ENCODE results near the gene TMEM234. TPM values are rescaled to one million over a fixed set of nuclear protein-coding genes. Genes with fewer than 3 reads are reported as not detected.

Gene TMEM234
- total and polyA plus RNA-seq, 2 of the 13 experiments (the other 11 are each of a cell fraction or from before 2014, with no cell fraction given) = 6.1 to 9.0 TPM

- H3K79me2 ChIP-seq (ENCODE audit: insufficient read depth, low read length) = no peaks in the 10 kb centered on the region
- H3K36me3 ChIP-seq (replicated peaks in 1 of 2; ENCODE audit: control insufficient read depth in 1 of 2, insufficient read depth in 2 of 2, low read length in 2 of 2) = no peaks in the 10 kb centered on the region
- 55% methylated on average over 4 of the region's 4 CpGs for WGBS (ENCODE audit: low lambda C conversion rate)
- in situ Hi-C loops (cut with HindIII; ENCODE audit: extremely low pct_ligation_motif_present, low pct_unique_long_range_greater_than_20kb) (no loop called here), intact Hi-C loops (cut with micrococcal nuclease; ENCODE audit: unreplicated experiment) (no loop called here)
- no peak for FAIRE-seq
- H3K4me3 ChIP-seq (replicated peaks in 1 of 3; ENCODE audit: insufficient read depth in 1 of 3, low read depth in 2 of 3, low read length in 3 of 3) = no peak overlapping the region
- H3K9me3 ChIP-seq (ENCODE audit: low read length) = no peaks in the 10 kb centered on the region
- no peak overlapping the region for H3K27ac ChIP-seq (ENCODE audit: extremely low read length, insufficient read depth, low read length)
- ChIA-PET CTCF (ENCODE audit: low intra/inter-chr PET ratio, low total read pairs) (no interaction called here), POLR2A (interaction anchor here (3.2 kb wide), 1 partner anchor 11 kb away, joined by 28 read pairs; the partner anchor contains the start of gene LCK)
- H3K4me2 ChIP-seq (ENCODE audit: low read depth, low read length) = no peak overlapping the region
- no peak for DNase-seq (ENCODE audit: low spot score)
- BruUV-seq (replicated peaks) = no TSS peak
- no peak for ATAC-seq
- H3K9ac ChIP-seq (ENCODE audit: insufficient read depth, low read depth, low read length) = no peak overlapping the region
- no peak overlapping the region for H2AFZ ChIP-seq (ENCODE audit: low read length)
- H3K27me3 ChIP-seq (ENCODE audit: control insufficient read depth in 1 of 2, insufficient read depth in 2 of 2, low read length in 2 of 2) = no peaks in the 10 kb centered on the region
- H4K20me1 ChIP-seq (ENCODE audit: insufficient read depth, low read length) = no peaks in the 10 kb centered on the region
- H3K4me1 ChIP-seq (ENCODE audit: insufficient read depth, low read length) = peaks cover 44% of the 10 kb centered on the region
- TF ChIP-seq ZNF512B (CRISPR knock-in tag; IDR thresholded peaks at IDR 0.05; ENCODE audit: borderline replicate concordance) = no peak
- no peak for TF ChIP-seq TSC22D2 (CRISPR knock-in tag; IDR thresholded peaks at IDR 0.05; ENCODE audit: borderline replicate concordance)
- no peak for TF ChIP-seq SNAPC4 (CRISPR knock-in tag; IDR thresholded peaks at IDR 0.05)
- no peak for TF ChIP-seq ZNF570 (CRISPR knock-in tag; IDR thresholded peaks at IDR 0.05; ENCODE audit: borderline replicate concordance)
- TF ChIP-seq NR0B2 (CRISPR knock-in tag; IDR thresholded peaks at IDR 0.05) = no peak
- TF ChIP-seq ZNF552 (CRISPR knock-in tag; IDR thresholded peaks at IDR 0.05; ENCODE audit: borderline replicate concordance) = no peak
- TF ChIP-seq ZNF180 (CRISPR knock-in tag; IDR thresholded peaks at IDR 0.05; ENCODE audit: borderline replicate concordance, low read depth) = no peak
- no peak for TF ChIP-seq POLR2G (IDR thresholded peaks at IDR 0.05; ENCODE audit: low read depth, low read length)
- TF ChIP-seq ARNT2 (CRISPR knock-in tag; IDR thresholded peaks at IDR 0.05; ENCODE audit: low read depth) = no peak
- TF ChIP-seq HNF1A (IDR thresholded peaks at IDR 0.05; ENCODE audit: low read depth) = no peak
- TF ChIP-seq HNF1A (CRISPR knock-in tag; IDR thresholded peaks at IDR 0.05; ENCODE audit: borderline replicate concordance) = no peak
- no peak for TF ChIP-seq HOXA3 (CRISPR knock-in tag; IDR thresholded peaks at IDR 0.05)
Measured at GRCh38 chr1:32239337-32239736, 17.2 kb upstream of the TMEM234 start.
